ENCODE measurements around the gene NUCB1. TPM values are rescaled to one million over a fixed set of nuclear protein-coding genes. Genes with fewer than 3 reads are reported as not detected.
A peak's percentile ranks its signal among the peaks of the same experiment; 100 is the strongest.
"Not testable (repeated sequence)": the region's sequence is repeated elsewhere in the genome, so short reads cannot be mapped to it uniquely, and the experiment has no call there.

Gene NUCB1
- total RNA-seq, 1 experiment from 2014 or later, result 249 TPM

GRCh38 chr19:48874303-48875135 is 25.6 kb upstream of the NUCB1 start:
- peak; percentile 82 for DNase-seq (ENCODE audit: low read depth)

GRCh38 chr19:48876043-48876981 is 23.8 kb upstream of the NUCB1 start:
- peak; percentile 64 for DNase-seq (ENCODE audit: low read depth)

GRCh38 chr19:48877855-48878195 is 22.3 kb upstream of the NUCB1 start:
- no peak for DNase-seq (ENCODE audit: low read depth)

GRCh38 chr19:48878196-48879024 is 21.7 kb upstream of the NUCB1 start:
- DNase-seq (ENCODE audit: low read depth), result peak; percentile 22

- DNase-seq (ENCODE audit: low read depth), result no peak
Observed at GRCh38 chr19:48879025-48879637, 21.0 kb upstream of the NUCB1 start.

- DNase-seq (ENCODE audit: low read depth), result not testable (repeated sequence)
Observed at GRCh38 chr19:48879696-48880095, 20.4 kb upstream of the NUCB1 start.

GRCh38 chr19:48881741-48882657 is 18.1 kb upstream of the NUCB1 start:
- DNase-seq (ENCODE audit: low read depth), result peak; percentile 41

- DNase-seq (ENCODE audit: low read depth), result no peak
Observed at GRCh38 chr19:48883726-48884125, 16.4 kb upstream of the NUCB1 start.

- no peak for DNase-seq (ENCODE audit: low read depth)
Observed at GRCh38 chr19:48887861-48888612, 12.1 kb upstream of the NUCB1 start.

GRCh38 chr19:48889496-48889895 is 10.6 kb upstream of the NUCB1 start:
- not testable (repeated sequence) for DNase-seq (ENCODE audit: low read depth)

- DNase-seq (ENCODE audit: low read depth), result no peak
Observed at GRCh38 chr19:48890551-48890950, 9.6 kb upstream of the NUCB1 start.

GRCh38 chr19:48895226-48895625 is 4.9 kb upstream of the NUCB1 start:
- DNase-seq (ENCODE audit: low read depth), result no peak

GRCh38 chr19:48896191-48896720 is 3.9 kb upstream of the NUCB1 start:
- DNase-seq (ENCODE audit: low read depth), result peak; percentile 42

- DNase-seq (ENCODE audit: low read depth), result no peak
Observed at GRCh38 chr19:48897181-48897580, 2.9 kb upstream of the NUCB1 start.

GRCh38 chr19:48899386-48899749 is 744 bp upstream of the NUCB1 start:
- DNase-seq (ENCODE audit: low read depth), result not testable (repeated sequence)

- peak; percentile 48 for DNase-seq (ENCODE audit: low read depth)
Observed at GRCh38 chr19:48900477-48901406, 630 bp downstream of the NUCB1 start.

- not testable (repeated sequence) for DNase-seq (ENCODE audit: low read depth)
Observed at GRCh38 chr19:48902291-48902690, 2.2 kb downstream of the NUCB1 start.

GRCh38 chr19:48903788-48904187 is 3.7 kb downstream of the NUCB1 start:
- not testable (repeated sequence) for DNase-seq (ENCODE audit: low read depth)
